Keratinocyte (primary cell): ENCODE measurements around the gene MAPKAPK3. TPM values are rescaled to one million over a fixed set of nuclear protein-coding genes. Genes with fewer than 3 reads are reported as not detected.
A peak's percentile ranks its signal among the peaks of the same experiment; 100 is the strongest.

Source experiments
- DNase-seq: peaks from one replicate; pipeline ENCODE4 v3.0.0-alpha.2; 2011; ENCODE audit warnings: low read depth, missing footprints, low spot score
- FAIRE-seq: peaks from 2 replicates; lab custom pipeline; 2011; peaks lifted over from hg19 to GRCh38; lab: Jason Lieb, UNC
- H2AFZ ChIP-seq: 2 replicates; pipeline ENCODE4 v1.6.0; 2012; ENCODE audit warnings: low read length, control low read depth, inconsistent platforms; ENCODE audit not compliant: control insufficient read depth
- H3K27ac ChIP-seq: 2 replicates; pipeline ENCODE4 v1.5.1; 2011; ENCODE audit warnings: low read length; ENCODE audit not compliant: control insufficient read depth, insufficient read depth
- H3K27me3 ChIP-seq: 3 replicates; pipeline ENCODE4 v1.6.0; 2011; ENCODE audit warnings: low read length; ENCODE audit not compliant: control insufficient read depth, insufficient read depth; ENCODE audit errors: extremely low read depth
- H3K36me3 ChIP-seq, 2 experiments: 2 replicates in 1 of 2; 3 replicates in 1 of 2; pipeline ENCODE4 v1.5.1; 2011; ENCODE audit warnings: low read length in 2 of 2, mild to moderate bottlenecking in 1 of 2; ENCODE audit not compliant: control insufficient read depth in 2 of 2, insufficient read depth in 2 of 2; ENCODE audit errors: extremely low read depth in 1 of 2
- H3K4me1 ChIP-seq: 3 replicates; pipeline ENCODE4 v1.5.1; 2011; ENCODE audit warnings: low read length; ENCODE audit not compliant: control insufficient read depth, insufficient read depth; ENCODE audit errors: extremely low read depth
- H3K4me2 ChIP-seq: 3 replicates; pipeline ENCODE4 v1.6.0; 2011; ENCODE audit warnings: low read depth, low read length; ENCODE audit not compliant: control insufficient read depth, insufficient read depth; ENCODE audit errors: extremely low read depth
- H3K4me3 ChIP-seq, 3 experiments: fragments of 200-600 bp in 1 of 3; sonication (generic) in 1 of 3; 2 replicates in 2 of 3; 3 replicates in 1 of 3; pipeline ENCODE4 v1.5.1; 2011 to 2016; ENCODE audit warnings: low read length in 3 of 3, mild to moderate bottlenecking in 3 of 3, control low read depth in 2 of 3, inconsistent platforms in 1 of 3, low read depth in 1 of 3, mixed read lengths in 1 of 3, mixed run types in 1 of 3, moderate library complexity in 1 of 3; ENCODE audit not compliant: control insufficient read depth in 2 of 3, insufficient read depth in 2 of 3; ENCODE audit errors: extremely low read depth in 1 of 3
- H3K79me2 ChIP-seq: 2 replicates; pipeline ENCODE4 v1.6.0; 2012; ENCODE audit warnings: low read length; ENCODE audit not compliant: control insufficient read depth, insufficient read depth
- H3K9ac ChIP-seq: 3 replicates; pipeline ENCODE4 v1.6.0; 2011; ENCODE audit warnings: low read length; ENCODE audit not compliant: control insufficient read depth, insufficient read depth; ENCODE audit errors: extremely low read depth
- H3K9me1 ChIP-seq: 3 replicates; pipeline ENCODE4 v1.6.0; 2011; ENCODE audit warnings: low read length; ENCODE audit not compliant: control insufficient read depth, insufficient read depth; ENCODE audit errors: extremely low read depth
- H3K9me3 ChIP-seq: 2 replicates; pipeline ENCODE4 v1.5.1; 2012; ENCODE audit warnings: low read depth, low read length; ENCODE audit not compliant: control insufficient read depth
- H4K20me1 ChIP-seq: 3 replicates; pipeline ENCODE4 v1.6.0; 2011; ENCODE audit warnings: low read length; ENCODE audit not compliant: control insufficient read depth, insufficient read depth; ENCODE audit errors: extremely low read depth
- EZH2 ChIP-seq: IDR thresholded peaks from one replicate; pipeline ENCODE4 v1.6.1; 2012; ENCODE audit warnings: inconsistent platforms, mild to moderate bottlenecking, low read length, moderate library complexity
- dilution Hi-C: fragments of 300-500 bp; cut with MboI; formaldehyde crosslinking; loops from one replicate; pipeline ENCODE4 v1.7.0; 2020; ENCODE audit warnings: low sequenced_read_pairs; ENCODE audit not compliant: extremely low pct_ligation_motif_present
- polyA plus RNA-seq, 5 experiments: library from polyadenylated mRNA; depleted of rRNA in 3 of 5; stranded (reverse) in 3 of 5; stranded (forward) in 1 of 5; unstranded in 1 of 5; fragments of >200 nt; gene quantifications; 1 replicate in 1 of 5; 2 replicates in 3 of 5; 3 replicates in 1 of 5; pipeline versions ENCODE4 v1.2.1 to v1.2.3, GENCODE V29; 2011 to 2012; ENCODE audit warnings: missing spikeins in 2 of 5, low read depth in 1 of 5, low replicate concordance in 1 of 5
- TF ChIP-seq, protein P1 (sequence below), 3 experiments: IDR thresholded peaks in 1 of 3; conservative IDR thresholded peaks in 1 of 3; optimal IDR thresholded peaks in 1 of 3; 2 replicates in 2 of 3; 3 replicates in 1 of 3; pipeline versions ENCODE3 to v1.5.1; 2011; ENCODE audit warnings: low read length in 3 of 3, mild to moderate bottlenecking in 3 of 3, moderate library complexity in 2 of 3, control low read depth in 1 of 3, inconsistent platforms in 1 of 3; ENCODE audit not compliant: insufficient read depth in 2 of 3; ENCODE audit errors: extremely low read depth in 1 of 3

MAPKAPK3 gene
- polyA plus RNA-seq, 1 donor (not counting 4 experiments of a cell fraction or from before 2014, with no cell fraction given), result 134 TPM

DNA sequence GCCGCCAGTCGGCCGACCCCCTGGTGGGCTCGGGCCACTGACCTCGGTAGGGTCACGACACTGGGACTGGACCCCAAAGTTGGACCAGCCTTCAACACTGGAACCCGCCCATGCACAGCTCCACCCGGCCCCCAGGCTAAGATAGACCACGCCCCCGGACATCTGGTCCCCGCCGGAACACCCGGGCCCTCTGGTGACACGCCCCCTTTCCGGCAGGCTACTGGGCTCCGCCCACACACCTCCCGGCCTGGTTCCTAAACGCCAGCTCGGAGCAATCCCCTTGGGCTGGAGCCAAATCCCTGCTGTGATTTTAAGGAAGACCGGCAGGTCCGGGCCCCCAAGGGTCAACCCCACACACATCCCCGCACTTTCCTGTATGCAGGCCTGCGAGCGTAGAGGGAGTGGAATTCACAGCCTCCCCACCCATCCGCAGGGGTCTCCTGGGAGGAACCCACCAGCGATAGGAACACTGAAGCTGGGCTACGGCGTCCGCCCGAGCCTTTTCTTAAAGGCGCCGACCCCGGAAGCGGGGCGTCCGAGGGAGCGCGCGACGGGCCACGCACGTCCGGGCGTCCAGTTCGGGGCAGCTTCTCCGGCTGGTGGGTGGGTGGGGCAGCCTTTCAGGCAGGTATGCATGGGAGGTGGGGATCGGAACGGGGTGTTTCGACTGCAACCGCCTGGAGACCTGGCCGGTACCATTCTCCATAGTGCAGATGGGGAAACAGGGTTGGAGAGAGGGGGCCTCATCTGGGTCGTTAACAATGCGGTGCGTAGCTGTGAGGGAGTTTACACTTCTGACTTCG is 47.8 kb upstream of the MAPKAPK3 start, which contains the start of gene HEMK1:
Gene HEMK1, plus strand, starts transcription at position 576 of the 803 bp plus-strand sequence. CDS start 1,583 bp downstream, outside the sequence.
- DNase-seq (peak; percentile 45), FAIRE-seq (peak; percentile 58)
- Histone ChIP-seq H4K20me1 (no peaks in the 10 kb centered on the region), H3K27me3 (no peaks in the 10 kb centered on the region), H3K79me2 (peaks cover 7% of the 10 kb centered on the region), H3K4me3 (peak within 1 kb of the TSS; percentile 53 to 97 (median 96)), H3K36me3 (peaks cover 9 to 10% of the 10 kb centered on the region in 2 experiments), H3K27ac (peak within 1 kb of the TSS; percentile 89), H2AFZ (peak within 1 kb of the TSS; percentile 97), H3K4me2 (peak within 1 kb of the TSS; percentile 90), H3K9ac (peak within 1 kb of the TSS; percentile 92), H3K4me1 (peaks cover 18% of the 10 kb centered on the region), H3K9me1 (no peaks in the 10 kb centered on the region), H3K9me3 (no peaks in the 10 kb centered on the region)
- no peak for TF ChIP-seq EZH2
- TF ChIP-seq, protein P1, sequence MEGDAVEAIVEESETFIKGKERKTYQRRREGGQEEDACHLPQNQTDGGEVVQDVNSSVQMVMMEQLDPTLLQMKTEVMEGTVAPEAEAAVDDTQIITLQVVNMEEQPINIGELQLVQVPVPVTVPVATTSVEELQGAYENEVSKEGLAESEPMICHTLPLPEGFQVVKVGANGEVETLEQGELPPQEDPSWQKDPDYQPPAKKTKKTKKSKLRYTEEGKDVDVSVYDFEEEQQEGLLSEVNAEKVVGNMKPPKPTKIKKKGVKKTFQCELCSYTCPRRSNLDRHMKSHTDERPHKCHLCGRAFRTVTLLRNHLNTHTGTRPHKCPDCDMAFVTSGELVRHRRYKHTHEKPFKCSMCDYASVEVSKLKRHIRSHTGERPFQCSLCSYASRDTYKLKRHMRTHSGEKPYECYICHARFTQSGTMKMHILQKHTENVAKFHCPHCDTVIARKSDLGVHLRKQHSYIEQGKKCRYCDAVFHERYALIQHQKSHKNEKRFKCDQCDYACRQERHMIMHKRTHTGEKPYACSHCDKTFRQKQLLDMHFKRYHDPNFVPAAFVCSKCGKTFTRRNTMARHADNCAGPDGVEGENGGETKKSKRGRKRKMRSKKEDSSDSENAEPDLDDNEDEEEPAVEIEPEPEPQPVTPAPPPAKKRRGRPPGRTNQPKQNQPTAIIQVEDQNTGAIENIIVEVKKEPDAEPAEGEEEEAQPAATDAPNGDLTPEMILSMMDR (optimal IDR thresholded peaks at IDR 0.05 in 1 of 3, IDR thresholded peaks at IDR 0.05 in 1 of 3, conservative IDR thresholded peaks at IDR 0.05 in 1 of 3; ENCODE audit: extremely low read depth in 1 of 3, insufficient read depth in 2 of 3, low read length in 3 of 3), result no peak
- dilution Hi-C loops, result no loop called here

DNA sequence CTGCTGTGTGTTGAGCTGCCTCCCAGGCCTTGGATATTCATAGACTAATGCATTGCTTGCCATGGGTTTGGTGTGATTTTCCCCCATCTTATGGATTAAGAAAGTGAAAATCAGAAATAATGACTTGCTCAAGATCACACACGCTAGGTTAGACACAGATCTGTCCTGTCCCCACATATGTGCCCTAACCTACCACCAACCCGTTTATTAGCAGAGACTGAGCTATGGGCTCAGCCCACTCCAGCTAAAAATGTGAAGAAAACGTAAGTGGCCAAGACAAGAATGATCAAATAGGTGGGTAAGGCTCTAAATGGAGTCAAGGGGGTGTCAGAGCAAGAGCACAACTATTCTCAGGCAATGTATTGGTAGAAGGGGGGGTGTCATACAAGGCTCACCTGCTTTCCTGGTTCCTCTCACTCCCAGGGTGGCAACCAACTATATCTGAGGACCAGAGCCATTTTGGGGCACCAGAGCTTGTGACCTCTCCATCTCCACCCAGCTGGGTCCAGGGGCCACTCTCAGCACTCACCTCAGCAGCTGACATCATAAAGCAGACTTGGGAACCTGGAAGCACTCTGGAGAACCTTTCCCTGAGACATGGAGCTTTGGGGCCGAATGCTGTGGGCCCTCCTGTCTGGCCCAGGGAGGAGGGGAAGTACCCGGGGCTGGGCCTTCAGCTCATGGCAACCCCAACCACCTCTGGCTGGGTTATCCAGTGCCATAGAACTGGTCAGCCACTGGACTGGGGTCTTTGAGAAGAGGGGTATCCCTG is 46.3 kb upstream of the MAPKAPK3 start:
- peaks cover 9 to 12% of the 10 kb centered on the region in 2 experiments for H3K36me3 ChIP-seq
- FAIRE-seq, result no peak
- H3K9me1 ChIP-seq, result no peaks in the 10 kb centered on the region
- peak overlapping the region in 2 of 3 experiments; percentile 53 to 96 for H3K4me3 ChIP-seq
- no peaks in the 10 kb centered on the region for H3K9me3 ChIP-seq
- dilution Hi-C loops, result no loop called here
- DNase-seq, result no peak
- no peaks in the 10 kb centered on the region for H3K27me3 ChIP-seq
- no peak overlapping the region for H2AFZ ChIP-seq
- TF ChIP-seq, protein P1 (optimal IDR thresholded peaks at IDR 0.05 in 1 of 3, IDR thresholded peaks at IDR 0.05 in 1 of 3, conservative IDR thresholded peaks at IDR 0.05 in 1 of 3; ENCODE audit: extremely low read depth in 1 of 3, insufficient read depth in 2 of 3, low read length in 3 of 3), result no peak
- TF ChIP-seq EZH2, result no peak
- no peaks in the 10 kb centered on the region for H4K20me1 ChIP-seq
- peak overlapping the region; percentile 90 for H3K4me2 ChIP-seq
- no peak overlapping the region for H3K27ac ChIP-seq
- peaks cover 23% of the 10 kb centered on the region for H3K4me1 ChIP-seq
- peaks cover 7% of the 10 kb centered on the region for H3K79me2 ChIP-seq
- no peak overlapping the region for H3K9ac ChIP-seq
